Measurements from ENCODE around the gene CCDC60. TPM values are rescaled to one million over a fixed set of nuclear protein-coding genes. Genes with fewer than 3 reads are reported as not detected.

The CCDC60 gene
- total and polyA plus RNA-seq, 2 donors from 2014 or later, result not detected

DNA sequence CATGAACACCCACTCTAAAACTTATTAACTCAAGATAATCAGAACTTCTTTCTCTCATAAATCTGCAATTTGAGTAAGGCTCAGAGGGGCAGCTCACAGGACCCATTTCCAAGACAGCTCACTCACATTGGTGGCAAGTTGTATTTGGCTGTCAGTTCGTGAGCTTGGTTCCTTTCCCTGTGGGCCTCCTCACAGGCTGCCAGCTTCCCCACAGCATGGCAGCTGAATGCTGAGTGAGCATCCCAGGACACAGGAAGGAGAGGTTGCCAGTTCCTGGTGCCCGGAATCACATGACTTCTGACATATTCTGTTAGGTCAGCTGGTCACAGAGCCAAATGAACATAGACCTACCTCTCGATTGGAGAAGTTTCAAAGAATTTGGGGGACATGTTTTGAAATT is 142.4 kb downstream of the CCDC60 start:
- Histone ChIP-seq H3K9ac (ENCODE audit: low read length in 3 of 3) (no peak overlapping the region), H3K4me1 (ENCODE audit: control insufficient read depth in 2 of 3, insufficient read depth in 2 of 3, low read depth in 1 of 3, low read length in 3 of 3) (no peaks in the 10 kb centered on the region), H3K4me3 (ENCODE audit: low read length in 3 of 3) (no peak overlapping the region), H3K9me3 (ENCODE audit: control insufficient read depth in 2 of 3, insufficient read depth in 1 of 3, low read length in 3 of 3) (peaks cover 0 to 9% (median 4%) of the 10 kb centered on the region in 3 donors), H3K27me3 (ENCODE audit: control insufficient read depth, insufficient read depth, low read length) (no peaks in the 10 kb centered on the region), H3K27ac (ENCODE audit: low read depth in 2 of 2, low read length in 2 of 2) (no peak overlapping the region), H3K36me3 (ENCODE audit: control insufficient read depth in 2 of 3, insufficient read depth in 3 of 3, low read length in 3 of 3) (no peaks in the 10 kb centered on the region)
- FAIRE-seq (no peak), DNase-seq (no peak)
- intact Hi-C loops (cut with DNase I), result no loop called here
- TF ChIP-seq, protein P1, sequence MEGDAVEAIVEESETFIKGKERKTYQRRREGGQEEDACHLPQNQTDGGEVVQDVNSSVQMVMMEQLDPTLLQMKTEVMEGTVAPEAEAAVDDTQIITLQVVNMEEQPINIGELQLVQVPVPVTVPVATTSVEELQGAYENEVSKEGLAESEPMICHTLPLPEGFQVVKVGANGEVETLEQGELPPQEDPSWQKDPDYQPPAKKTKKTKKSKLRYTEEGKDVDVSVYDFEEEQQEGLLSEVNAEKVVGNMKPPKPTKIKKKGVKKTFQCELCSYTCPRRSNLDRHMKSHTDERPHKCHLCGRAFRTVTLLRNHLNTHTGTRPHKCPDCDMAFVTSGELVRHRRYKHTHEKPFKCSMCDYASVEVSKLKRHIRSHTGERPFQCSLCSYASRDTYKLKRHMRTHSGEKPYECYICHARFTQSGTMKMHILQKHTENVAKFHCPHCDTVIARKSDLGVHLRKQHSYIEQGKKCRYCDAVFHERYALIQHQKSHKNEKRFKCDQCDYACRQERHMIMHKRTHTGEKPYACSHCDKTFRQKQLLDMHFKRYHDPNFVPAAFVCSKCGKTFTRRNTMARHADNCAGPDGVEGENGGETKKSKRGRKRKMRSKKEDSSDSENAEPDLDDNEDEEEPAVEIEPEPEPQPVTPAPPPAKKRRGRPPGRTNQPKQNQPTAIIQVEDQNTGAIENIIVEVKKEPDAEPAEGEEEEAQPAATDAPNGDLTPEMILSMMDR (IDR thresholded peaks at IDR 0.05; ENCODE audit: borderline replicate concordance, extremely low read depth, insufficient read depth), result no peak

GRCh38 chr12:119479121-119479561 is 144.6 kb downstream of the CCDC60 start:
- Histone ChIP-seq H3K9ac (ENCODE audit: low read length in 3 of 3) (no peak overlapping the region), H3K9me3 (ENCODE audit: control insufficient read depth in 2 of 3, insufficient read depth in 1 of 3, low read length in 3 of 3) (peaks cover 0 to 9% (median 4%) of the 10 kb centered on the region in 3 donors), H3K4me1 (ENCODE audit: control insufficient read depth in 2 of 3, insufficient read depth in 2 of 3, low read depth in 1 of 3, low read length in 3 of 3) (no peaks in the 10 kb centered on the region), H3K27me3 (ENCODE audit: control insufficient read depth, insufficient read depth, low read length) (no peaks in the 10 kb centered on the region), H3K4me3 (ENCODE audit: low read length in 3 of 3) (no peak overlapping the region), H3K36me3 (ENCODE audit: control insufficient read depth in 2 of 3, insufficient read depth in 3 of 3, low read length in 3 of 3) (no peaks in the 10 kb centered on the region), H3K27ac (ENCODE audit: low read depth in 2 of 2, low read length in 2 of 2) (no peak overlapping the region)
- FAIRE-seq (no peak), DNase-seq (no peak)
- TF ChIP-seq, protein P1 (IDR thresholded peaks at IDR 0.05; ENCODE audit: borderline replicate concordance, extremely low read depth, insufficient read depth), result no peak
- intact Hi-C loops (cut with DNase I), result no loop called here

DNA sequence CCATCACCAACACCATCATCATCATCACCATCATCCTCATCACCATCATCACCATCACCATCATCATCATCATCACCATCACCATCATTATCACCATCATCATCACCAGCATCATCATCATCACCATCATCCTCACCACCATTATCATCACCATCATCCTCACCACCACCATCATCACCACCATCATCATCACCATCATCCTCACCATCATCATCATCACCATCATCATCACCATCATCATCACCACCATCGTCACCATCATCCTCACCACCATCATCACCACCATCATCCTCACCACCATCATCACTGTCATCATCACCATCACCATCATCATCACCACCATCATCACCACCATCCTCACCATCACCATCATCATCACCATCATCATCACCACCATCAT is 146.0 kb downstream of the CCDC60 start:
- TF ChIP-seq, protein P1 (IDR thresholded peaks at IDR 0.05; ENCODE audit: borderline replicate concordance, extremely low read depth, insufficient read depth), result no peak
- Histone ChIP-seq H3K27me3 (ENCODE audit: control insufficient read depth, insufficient read depth, low read length) (no peaks in the 10 kb centered on the region), H3K9ac (ENCODE audit: low read length in 3 of 3) (no peak overlapping the region), H3K36me3 (ENCODE audit: control insufficient read depth in 2 of 3, insufficient read depth in 3 of 3, low read length in 3 of 3) (no peaks in the 10 kb centered on the region), H3K9me3 (ENCODE audit: control insufficient read depth in 2 of 3, insufficient read depth in 1 of 3, low read length in 3 of 3) (peaks cover 0 to 9% (median 4%) of the 10 kb centered on the region in 3 donors), H3K27ac (ENCODE audit: low read depth in 2 of 2, low read length in 2 of 2) (no peak overlapping the region), H3K4me3 (ENCODE audit: low read length in 3 of 3) (no peak overlapping the region), H3K4me1 (ENCODE audit: control insufficient read depth in 2 of 3, insufficient read depth in 2 of 3, low read depth in 1 of 3, low read length in 3 of 3) (no peaks in the 10 kb centered on the region)
- DNase-seq, result no peak
- FAIRE-seq, result no peak
- intact Hi-C loops (cut with DNase I), result no loop called here

DNA sequence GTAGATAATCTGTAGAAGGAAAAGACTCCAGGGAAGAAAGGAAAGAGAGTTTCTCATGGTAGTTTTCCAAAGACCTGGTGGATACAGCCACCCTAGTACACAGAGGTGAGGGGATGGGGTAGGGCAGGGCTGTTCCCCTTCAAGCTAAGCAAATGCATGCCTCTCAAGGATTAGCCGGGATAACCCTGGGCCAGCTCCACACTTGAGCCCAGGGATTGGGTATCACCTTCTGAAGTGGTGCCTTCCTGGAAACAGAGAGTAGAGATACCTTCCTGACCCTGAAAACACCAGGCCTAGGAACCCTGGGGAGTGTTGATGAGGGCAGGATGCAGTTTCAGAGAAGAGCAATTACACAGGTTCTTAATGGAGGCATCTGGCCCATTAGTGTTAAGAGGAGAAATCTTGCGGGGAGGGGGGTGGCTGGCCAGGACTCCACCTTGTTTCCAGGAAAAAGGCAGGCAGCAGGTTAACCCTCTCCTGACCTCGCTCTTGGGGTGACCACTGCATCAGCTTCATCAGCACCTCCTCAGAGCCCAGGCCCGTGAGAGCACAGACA is 152.1 kb downstream of the CCDC60 start:
- Histone ChIP-seq H3K9ac (ENCODE audit: low read length in 3 of 3) (no peak overlapping the region), H3K27ac (ENCODE audit: low read depth in 2 of 2, low read length in 2 of 2) (no peak overlapping the region), H3K4me3 (ENCODE audit: low read length in 3 of 3) (no peak overlapping the region), H3K9me3 (ENCODE audit: control insufficient read depth in 2 of 3, insufficient read depth in 1 of 3, low read length in 3 of 3) (no peaks in the 10 kb centered on the region), H3K4me1 (ENCODE audit: control insufficient read depth in 2 of 3, insufficient read depth in 2 of 3, low read depth in 1 of 3, low read length in 3 of 3) (no peaks in the 10 kb centered on the region), H3K36me3 (ENCODE audit: control insufficient read depth in 2 of 3, insufficient read depth in 3 of 3, low read length in 3 of 3) (no peaks in the 10 kb centered on the region), H3K27me3 (ENCODE audit: control insufficient read depth, insufficient read depth, low read length) (no peaks in the 10 kb centered on the region)
- TF ChIP-seq, protein P1 (IDR thresholded peaks at IDR 0.05; ENCODE audit: borderline replicate concordance, extremely low read depth, insufficient read depth), result no peak
- DNase-seq, result no peak
- no peak for FAIRE-seq
- intact Hi-C loops (cut with DNase I), result no loop called here

Data from kidney (tissue), 14 donors.